Epithelial cell of proximal tubule (primary cell): ENCODE results near the gene ISLR2. TPM values are rescaled to one million over a fixed set of nuclear protein-coding genes. Genes with fewer than 3 reads are reported as not detected.

Source experiments
- DNase-seq: peaks from one replicate; pipeline ENCODE4 v3.0.0-alpha.2; 2011; ENCODE audit warnings: low read depth
- H3K4me3 ChIP-seq: 2 replicates; pipeline ENCODE4 v1.5.1; 2011; ENCODE audit warnings: low read depth, mild to moderate bottlenecking, low read length
- total RNA-seq: library from RNA; depleted of rRNA; stranded (reverse); fragments of >200 nt; gene quantifications from 2 replicates; pipeline ENCODE4 v1.2.3, GENCODE V29; 2015
- TF ChIP-seq, protein P1 (sequence below): conservative IDR thresholded peaks from 2 replicates; pipeline ENCODE4 v1.5.1; 2012; ENCODE audit warnings: low read depth, mild to moderate bottlenecking, low read length

The ISLR2 gene
- total RNA-seq, 1 donor from 2014 or later, result not detected

DNA sequence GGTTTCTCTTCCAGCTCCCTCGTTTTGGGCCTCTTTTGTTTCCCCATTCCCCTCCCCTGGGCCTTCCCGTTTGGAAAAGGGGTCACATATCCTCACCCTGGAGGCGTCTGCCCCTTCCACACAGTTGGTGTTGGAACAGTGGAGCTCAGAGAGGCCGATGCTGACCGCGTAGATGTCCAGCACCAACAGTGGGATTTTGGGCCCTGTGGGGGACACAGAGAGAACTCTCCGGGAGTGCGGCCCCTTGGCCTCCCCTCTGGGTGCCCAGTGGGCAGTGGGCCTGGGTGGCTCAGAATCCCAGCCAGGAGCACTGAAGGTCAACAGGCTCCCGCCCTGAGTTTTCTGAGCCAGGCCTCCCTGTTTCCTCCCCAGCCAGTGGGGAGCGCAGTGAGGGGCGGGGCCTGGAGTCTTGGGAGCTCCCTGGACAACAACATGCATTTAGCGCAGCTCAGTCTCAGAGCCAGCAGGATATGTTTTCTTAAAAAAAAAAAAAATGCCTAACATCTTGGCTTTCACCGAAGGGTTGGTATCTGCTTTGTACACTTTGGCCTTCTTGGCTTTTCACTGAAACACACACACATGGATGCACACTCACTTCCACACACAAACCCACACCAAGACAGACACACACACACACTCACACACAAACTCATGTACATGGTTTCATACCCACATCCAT is 42.5 kb downstream of the ISLR2 start:
- TF ChIP-seq, protein P1, sequence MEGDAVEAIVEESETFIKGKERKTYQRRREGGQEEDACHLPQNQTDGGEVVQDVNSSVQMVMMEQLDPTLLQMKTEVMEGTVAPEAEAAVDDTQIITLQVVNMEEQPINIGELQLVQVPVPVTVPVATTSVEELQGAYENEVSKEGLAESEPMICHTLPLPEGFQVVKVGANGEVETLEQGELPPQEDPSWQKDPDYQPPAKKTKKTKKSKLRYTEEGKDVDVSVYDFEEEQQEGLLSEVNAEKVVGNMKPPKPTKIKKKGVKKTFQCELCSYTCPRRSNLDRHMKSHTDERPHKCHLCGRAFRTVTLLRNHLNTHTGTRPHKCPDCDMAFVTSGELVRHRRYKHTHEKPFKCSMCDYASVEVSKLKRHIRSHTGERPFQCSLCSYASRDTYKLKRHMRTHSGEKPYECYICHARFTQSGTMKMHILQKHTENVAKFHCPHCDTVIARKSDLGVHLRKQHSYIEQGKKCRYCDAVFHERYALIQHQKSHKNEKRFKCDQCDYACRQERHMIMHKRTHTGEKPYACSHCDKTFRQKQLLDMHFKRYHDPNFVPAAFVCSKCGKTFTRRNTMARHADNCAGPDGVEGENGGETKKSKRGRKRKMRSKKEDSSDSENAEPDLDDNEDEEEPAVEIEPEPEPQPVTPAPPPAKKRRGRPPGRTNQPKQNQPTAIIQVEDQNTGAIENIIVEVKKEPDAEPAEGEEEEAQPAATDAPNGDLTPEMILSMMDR, result no peak
- H3K4me3 ChIP-seq, result no peak overlapping the region
- no peak for DNase-seq

DNA sequence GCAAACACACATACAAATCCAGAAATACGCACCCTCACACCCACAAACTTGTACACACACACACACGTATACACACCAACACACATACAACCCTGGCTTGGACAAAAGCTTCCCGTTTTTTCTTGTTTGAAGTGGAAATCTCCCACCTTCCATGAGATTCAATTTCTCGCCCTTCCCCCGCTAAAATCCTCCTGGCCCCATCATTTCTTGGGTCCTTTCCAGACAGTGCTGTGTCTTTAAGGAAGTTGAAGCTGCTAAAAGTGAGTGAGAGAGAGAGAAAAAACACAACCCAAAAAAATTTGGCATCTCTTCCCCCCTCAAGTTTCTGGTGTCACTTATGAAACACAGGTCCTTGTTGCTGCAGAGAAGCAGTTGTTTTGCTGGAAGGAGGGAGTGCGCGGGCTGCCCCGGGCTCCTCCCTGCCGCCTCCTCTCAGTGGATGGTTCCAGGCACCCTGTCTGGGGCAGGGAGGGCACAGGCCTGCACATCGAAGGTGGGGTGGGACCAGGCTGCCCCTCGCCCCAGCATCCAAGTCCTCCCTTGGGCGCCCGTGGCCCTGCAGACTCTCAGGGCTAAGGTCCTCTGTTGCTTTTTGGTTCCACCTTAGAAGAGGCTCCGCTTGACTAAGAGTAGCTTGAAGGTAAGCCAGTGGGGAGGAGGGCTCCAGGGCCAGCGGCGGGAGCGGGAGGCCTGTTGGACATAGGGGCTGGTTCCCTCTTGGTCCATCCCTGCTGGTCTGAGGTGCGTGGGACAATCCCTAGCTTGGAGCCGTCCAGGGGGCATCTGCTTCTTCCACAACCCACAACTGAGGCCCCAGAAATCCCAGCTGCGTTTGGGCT is 43.2 kb downstream of the ISLR2 start, which contains the start of gene ISLR:
ISLR (plus strand) TSS at position 331 of the 839 bp plus-strand sequence. CDS start 1,149 bp downstream, outside the sequence.
- DNase-seq, result no peak
- TF ChIP-seq, protein P1, result no peak
- H3K4me3 ChIP-seq, result no peak within 1 kb of the TSS

DNA sequence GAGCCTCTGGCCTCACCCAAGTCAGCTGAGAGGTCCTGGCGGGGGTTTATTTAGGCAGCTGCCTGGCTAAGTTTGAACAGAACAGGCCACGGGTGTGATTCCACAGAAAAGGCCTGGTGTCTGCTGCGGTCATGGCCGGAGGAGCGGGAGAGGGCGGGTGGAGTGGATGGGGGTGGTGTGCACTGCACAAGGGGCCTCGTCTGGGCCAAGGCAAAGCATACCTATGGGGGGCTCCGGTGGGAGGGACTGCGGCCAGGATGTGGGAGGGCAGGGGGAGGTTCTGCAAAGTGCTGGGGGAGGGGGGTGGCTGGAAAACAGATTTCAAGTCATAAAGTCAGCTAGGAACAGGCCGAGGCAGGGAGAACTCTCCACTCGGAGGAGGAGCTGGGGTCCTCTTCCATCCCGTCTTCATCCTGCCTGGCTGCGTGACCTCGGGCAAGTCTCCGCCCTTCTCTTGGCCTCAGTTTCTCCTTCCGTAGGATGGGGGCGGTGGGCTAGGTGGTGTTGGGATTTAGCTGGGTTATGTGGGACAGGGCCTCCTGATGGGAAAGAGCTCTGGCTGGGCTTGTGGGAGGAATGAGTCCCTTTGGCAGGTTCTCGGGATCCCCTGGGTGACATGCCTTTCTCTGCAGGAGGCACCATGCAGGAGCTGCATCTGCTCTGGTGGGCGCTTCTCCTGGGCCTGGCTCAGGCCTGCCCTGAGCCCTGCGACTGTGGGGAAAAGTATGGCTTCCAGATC is 44.0 kb downstream of the ISLR2 start:
- TF ChIP-seq, protein P1, result no peak
- H3K4me3 ChIP-seq, result no peak overlapping the region
- DNase-seq, result no peak

DNA sequence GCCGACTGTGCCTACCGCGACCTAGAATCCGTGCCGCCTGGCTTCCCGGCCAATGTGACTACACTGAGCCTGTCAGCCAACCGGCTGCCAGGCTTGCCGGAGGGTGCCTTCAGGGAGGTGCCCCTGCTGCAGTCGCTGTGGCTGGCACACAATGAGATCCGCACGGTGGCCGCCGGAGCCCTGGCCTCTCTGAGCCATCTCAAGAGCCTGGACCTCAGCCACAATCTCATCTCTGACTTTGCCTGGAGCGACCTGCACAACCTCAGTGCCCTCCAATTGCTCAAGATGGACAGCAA is 44.5 kb downstream of the ISLR2 start:
- H3K4me3 ChIP-seq, result no peak overlapping the region
- TF ChIP-seq, protein P1, result no peak
- no peak for DNase-seq

DNA sequence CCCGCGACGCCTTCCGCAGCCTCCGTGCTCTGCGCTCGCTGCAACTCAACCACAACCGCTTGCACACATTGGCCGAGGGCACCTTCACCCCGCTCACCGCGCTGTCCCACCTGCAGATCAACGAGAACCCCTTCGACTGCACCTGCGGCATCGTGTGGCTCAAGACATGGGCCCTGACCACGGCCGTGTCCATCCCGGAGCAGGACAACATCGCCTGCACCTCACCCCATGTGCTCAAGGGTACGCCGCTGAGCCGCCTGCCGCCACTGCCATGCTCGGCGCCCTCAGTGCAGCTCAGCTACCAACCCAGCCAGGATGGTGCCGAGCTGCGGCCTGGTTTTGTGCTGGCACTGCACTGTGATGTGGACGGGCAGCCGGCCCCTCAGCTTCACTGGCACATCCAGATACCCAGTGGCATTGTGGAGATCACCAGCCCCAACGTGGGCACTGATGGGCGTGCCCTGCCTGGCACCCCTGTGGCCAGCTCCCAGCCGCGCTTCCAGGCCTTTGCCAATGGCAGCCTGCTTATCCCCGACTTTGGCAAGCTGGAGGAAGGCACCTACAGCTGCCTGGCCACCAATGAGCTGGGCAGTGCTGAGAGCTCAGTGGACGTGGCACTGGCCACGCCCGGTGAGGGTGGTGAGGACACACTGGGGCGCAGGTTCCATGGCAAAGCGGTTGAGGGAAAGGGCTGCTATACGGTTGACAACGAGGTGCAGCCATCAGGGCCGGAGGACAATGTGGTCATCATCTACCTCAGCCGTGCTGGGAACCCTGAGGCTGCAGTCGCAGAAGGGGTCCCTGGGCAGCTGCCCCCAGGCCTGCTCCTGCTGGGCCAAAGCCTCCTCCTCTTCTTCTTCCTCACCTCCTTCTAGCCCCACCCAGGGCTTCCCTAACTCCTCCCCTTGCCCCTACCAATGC is 45.1 kb downstream of the ISLR2 start:
- H3K4me3 ChIP-seq, result no peak overlapping the region
- TF ChIP-seq, protein P1, result no peak
- DNase-seq, result no peak
